Thoracic aorta (tissue), 2 donors: Measurements from ENCODE around the gene XRN1. TPM values are rescaled to one million over a fixed set of nuclear protein-coding genes. Genes with fewer than 3 reads are reported as not detected.
"Not testable (repeated sequence)": the region's sequence is repeated elsewhere in the genome, so short reads cannot be mapped to it uniquely, and the experiment has no call there.

ENCODE experiments used
- ATAC-seq: fragments of 150-250 bp; one replicate; pipeline ENCODE4 v1.8.0; 2017; ENCODE audit warnings: low read depth; ENCODE audit not compliant: insufficient number of reproducible peaks, low FRiP score
- DNase-seq: peaks from one replicate; pipeline ENCODE4 v3.0.0-alpha.2; 2020; ENCODE audit warnings: low spot score
- H3K27ac ChIP-seq, 2 donors: fragments of 200-600 bp; sonication (generic); 1 replicate in 1 of 2; 2 replicates in 1 of 2; pipeline ENCODE4 v1.5.1; 2016; ENCODE audit warnings: mild to moderate bottlenecking in 2 of 2, moderate library complexity in 2 of 2
- H3K27me3 ChIP-seq: fragments of 200-600 bp; sonication (generic); replicated peaks from 2 replicates; pipeline ENCODE4 v1.6.0; 2016; ENCODE audit warnings: mild to moderate bottlenecking; ENCODE audit not compliant: insufficient read depth
- H3K36me3 ChIP-seq: fragments of 200-600 bp; sonication (generic); one replicate; pipeline ENCODE4 v1.5.1; 2016
- H3K4me1 ChIP-seq, 2 donors: fragments of 200-600 bp; sonication (generic); 1 replicate in 1 of 2; 2 replicates in 1 of 2; pipeline versions ENCODE4 v1.5.1 to v1.6.0; 2016; ENCODE audit warnings: low read depth in 2 of 2, mild to moderate bottlenecking in 1 of 2; ENCODE audit not compliant: control insufficient read depth in 1 of 2
- H3K4me3 ChIP-seq: fragments of 200-600 bp; sonication (generic); 2 replicates; pipeline ENCODE4 v1.5.1; 2016; ENCODE audit warnings: mild to moderate bottlenecking
- H3K9me3 ChIP-seq: fragments of 200-600 bp; sonication (generic); 2 replicates; pipeline ENCODE4 v1.5.1; 2016
- CTCF ChIP-seq: fragments of 200-600 bp; sonication (generic); IDR thresholded peaks from one replicate; pipeline ENCODE4 v1.5.1; 2019; ENCODE audit warnings: antibody characterized with exemption
- total RNA-seq, 2 donors: library from RNA; depleted of rRNA; stranded (reverse); fragments of >200 nt; gene quantifications; one replicate each; pipeline versions ENCODE4 v1.1.0 to v1.2.3, GENCODE V29; 2016

XRN1 gene
- total RNA-seq, 2 donors from 2014 or later, result 29.0 to 66.9 TPM

GRCh38 chr3:142374687-142375086 lies 73.2 kb downstream of the XRN1 start:
- H3K4me1 ChIP-seq, result no peaks in the 10 kb centered on the region
- H3K27ac ChIP-seq, result no peak overlapping the region
- H3K27me3 ChIP-seq, result no peaks in the 10 kb centered on the region
- H3K36me3 ChIP-seq, result peaks cover 18% of the 10 kb centered on the region
- no peak for DNase-seq
- no peak for TF ChIP-seq CTCF
- no peak overlapping the region for H3K4me3 ChIP-seq
- ATAC-seq, result no peak
- no peaks in the 10 kb centered on the region for H3K9me3 ChIP-seq

GRCh38 chr3:142369576-142369975 lies 78.3 kb downstream of the XRN1 start:
- H3K4me1 ChIP-seq, ATAC-seq, H3K4me3 ChIP-seq, DNase-seq, H3K27ac ChIP-seq, H3K27me3 ChIP-seq, H3K9me3 ChIP-seq: not testable (repeated sequence)
- H3K36me3 ChIP-seq, result peaks cover 27% of the 10 kb centered on the region

- Histone ChIP-seq H3K27me3 (no peaks in the 10 kb centered on the region), H3K27ac (no peak overlapping the region), H3K9me3 (no peaks in the 10 kb centered on the region), H3K4me3 (no peak overlapping the region), H3K36me3 (peaks cover 33% of the 10 kb centered on the region), H3K4me1 (no peaks in the 10 kb centered on the region)
- DNase-seq (no peak), ATAC-seq (no peak)
- TF ChIP-seq CTCF, result no peak
Measured at GRCh38 chr3:142366434-142366833, 81.4 kb downstream of the XRN1 start.

- H3K36me3 ChIP-seq, result peaks cover 31% of the 10 kb centered on the region
- TF ChIP-seq CTCF, result no peak
Measured at GRCh38 chr3:142363936-142364467, 83.8 kb downstream of the XRN1 start.

GRCh38 chr3:142363433-142363832 lies 84.4 kb downstream of the XRN1 start:
- H3K9me3 ChIP-seq, DNase-seq, H3K4me1 ChIP-seq, H3K27me3 ChIP-seq, H3K4me3 ChIP-seq, ATAC-seq, H3K27ac ChIP-seq: not testable (repeated sequence)
- peaks cover 29% of the 10 kb centered on the region for H3K36me3 ChIP-seq

More at GRCh38 chr3:142363936-142364467, 83.8 kb downstream of the XRN1 start:
- Histone ChIP-seq H3K4me3 (no peak overlapping the region), H3K9me3 (no peaks in the 10 kb centered on the region), H3K4me1 (no peaks in the 10 kb centered on the region), H3K27ac (no peak overlapping the region), H3K27me3 (no peaks in the 10 kb centered on the region)
- DNase-seq (no peak), ATAC-seq (no peak)

GRCh38 chr3:142359367-142359766 lies 88.5 kb downstream of the XRN1 start:
- Histone ChIP-seq H3K27me3 (no peaks in the 10 kb centered on the region), H3K27ac (no peak overlapping the region), H3K4me1 (no peaks in the 10 kb centered on the region), H3K4me3 (no peak overlapping the region), H3K9me3 (no peaks in the 10 kb centered on the region), H3K36me3 (peaks cover 35% of the 10 kb centered on the region)
- ATAC-seq, result no peak
- no peak for DNase-seq
- TF ChIP-seq CTCF, result no peak
